Stimulated activated CD8-positive, alpha-beta memory T cell treated with anti-CD3 and anti-CD28 coated beads, Interleukin-7, amount 100 ng/mL, for 48 hours (primary cell): ENCODE results near the gene MAP3K2.
A peak's percentile ranks its signal among the peaks of the same experiment; 100 is the strongest.

Experiments used
- DNase-seq, 2 donors: peaks; one replicate each; pipeline ENCODE4 v3.0.0-alpha.2; 2020; ENCODE audit warnings: low read depth in 1 of 2; ENCODE audit errors: extremely low read depth in 1 of 2

The MAP3K2 gene

DNA sequence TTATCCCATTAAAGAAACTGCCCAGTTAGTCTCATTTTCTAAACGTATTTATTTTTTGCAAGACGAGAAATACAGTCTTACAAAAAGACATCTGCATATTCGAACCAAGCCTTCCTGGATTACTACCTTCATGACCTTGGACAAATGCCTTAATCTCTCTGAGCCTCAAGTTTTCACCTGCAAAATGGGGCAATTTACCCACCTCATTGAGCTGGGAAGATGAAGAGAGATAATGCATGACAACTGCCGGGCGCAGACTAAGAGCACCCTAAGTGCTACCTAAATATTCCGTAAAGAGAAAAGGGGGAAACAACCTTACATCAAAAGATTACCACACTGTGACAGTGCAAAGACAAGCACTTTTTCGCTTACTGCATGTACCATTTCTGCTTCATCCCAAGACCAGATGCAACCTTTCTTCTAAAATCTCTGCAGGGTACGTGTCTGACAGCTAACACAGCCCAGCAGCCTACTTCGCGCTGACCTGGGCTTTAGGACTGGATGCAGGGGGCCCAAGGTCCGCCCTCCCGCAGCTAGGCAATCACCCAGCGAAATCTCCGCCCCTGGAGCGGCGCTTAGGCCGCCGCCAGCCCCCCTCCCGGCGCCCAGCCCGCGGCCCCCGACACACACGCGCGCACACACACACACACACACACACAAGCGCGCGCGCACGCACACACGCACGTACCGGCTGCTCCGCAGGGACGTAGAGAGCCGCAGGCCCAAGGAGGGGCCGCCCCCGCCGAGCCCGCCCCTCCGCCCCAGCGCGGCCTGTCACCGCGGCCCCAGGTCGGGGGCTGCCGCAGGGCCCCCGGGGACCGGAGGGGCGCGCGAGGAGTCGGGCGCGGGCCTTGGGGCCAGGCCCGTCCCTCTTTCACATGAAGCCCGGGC is 766 bp downstream of the MAP3K2 start:
- peak; percentile 67 to 68 for DNase-seq

DNA sequence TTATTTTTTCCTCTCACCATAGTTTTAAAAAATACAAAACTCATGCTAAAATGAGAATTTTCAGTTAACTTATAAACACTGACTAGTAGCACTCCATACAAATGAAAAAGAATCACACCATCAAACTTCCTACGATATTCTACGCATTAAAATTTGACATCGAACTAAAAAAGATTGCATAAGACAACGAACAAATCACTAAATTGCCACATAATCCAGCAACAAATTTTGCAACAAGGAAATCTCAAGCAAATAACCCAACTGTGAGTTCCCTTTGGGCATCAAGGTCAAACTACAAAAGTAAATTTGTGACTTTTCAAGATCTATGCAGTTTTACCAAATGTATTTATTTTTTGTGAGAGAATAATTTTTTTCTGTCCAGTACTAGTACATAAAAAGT is 1.5 kb downstream of the MAP3K2 start:
- DNase-seq, result no peak

DNA sequence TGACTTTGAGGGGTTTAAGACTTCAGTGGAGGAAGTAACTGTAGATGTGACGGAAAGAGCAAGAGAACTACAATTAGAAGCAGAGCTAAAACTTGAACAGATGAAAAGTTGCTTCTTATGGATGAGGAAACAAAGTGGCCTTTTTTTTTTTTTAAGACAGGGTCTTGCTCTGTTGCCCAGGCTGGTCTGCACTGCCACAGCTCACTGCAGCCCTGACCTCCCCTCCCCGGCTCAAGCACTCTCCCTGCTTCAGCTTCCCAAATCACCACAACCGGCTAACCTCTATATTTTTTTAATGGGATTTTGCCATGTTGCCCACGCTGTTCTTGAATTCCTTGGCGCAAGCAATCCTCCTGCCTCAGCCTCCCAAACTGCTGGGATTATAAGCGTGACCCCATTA is 3.2 kb downstream of the MAP3K2 start:
- no peak for DNase-seq

DNA sequence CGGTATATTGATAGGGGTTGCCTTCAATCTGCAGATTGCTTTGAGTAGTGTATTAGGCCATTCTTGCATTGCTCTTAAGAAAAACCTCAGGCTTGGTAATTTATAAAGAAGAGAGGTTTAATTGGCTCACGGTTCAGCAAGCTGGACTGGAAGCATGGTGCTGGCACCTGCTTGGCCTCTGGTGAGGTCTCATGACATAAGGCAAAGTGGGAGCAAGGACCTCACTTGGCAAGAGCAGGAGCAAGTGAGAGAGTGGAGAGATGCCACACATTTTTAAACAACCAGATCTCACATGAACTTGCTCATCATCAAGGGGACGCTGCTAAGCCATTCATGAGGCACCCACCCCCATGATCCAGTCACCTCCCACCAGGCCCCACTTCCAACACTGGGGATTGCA is 4.9 kb downstream of the MAP3K2 start:
- DNase-seq, result no peak

DNA sequence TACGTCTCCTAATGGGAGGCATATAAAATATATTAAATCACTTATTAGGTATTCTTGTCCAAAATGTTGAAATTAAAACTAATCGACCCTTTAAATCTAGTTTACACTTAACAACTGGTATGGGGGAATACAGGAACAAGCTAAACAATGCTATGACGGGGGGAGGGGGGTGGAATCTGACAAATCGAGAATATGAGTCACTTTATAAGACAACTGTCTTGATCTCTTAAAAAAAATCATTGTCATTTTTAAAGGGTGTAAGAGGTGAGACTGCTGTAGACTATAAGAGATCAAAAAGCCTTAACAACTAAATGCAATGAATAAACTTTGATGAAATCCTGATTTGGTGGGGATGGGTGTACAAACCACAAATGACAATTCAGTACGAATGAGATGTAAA is 6.0 kb downstream of the MAP3K2 start:
- DNase-seq, result peak in 1 of 2 donors; percentile 14

DNA sequence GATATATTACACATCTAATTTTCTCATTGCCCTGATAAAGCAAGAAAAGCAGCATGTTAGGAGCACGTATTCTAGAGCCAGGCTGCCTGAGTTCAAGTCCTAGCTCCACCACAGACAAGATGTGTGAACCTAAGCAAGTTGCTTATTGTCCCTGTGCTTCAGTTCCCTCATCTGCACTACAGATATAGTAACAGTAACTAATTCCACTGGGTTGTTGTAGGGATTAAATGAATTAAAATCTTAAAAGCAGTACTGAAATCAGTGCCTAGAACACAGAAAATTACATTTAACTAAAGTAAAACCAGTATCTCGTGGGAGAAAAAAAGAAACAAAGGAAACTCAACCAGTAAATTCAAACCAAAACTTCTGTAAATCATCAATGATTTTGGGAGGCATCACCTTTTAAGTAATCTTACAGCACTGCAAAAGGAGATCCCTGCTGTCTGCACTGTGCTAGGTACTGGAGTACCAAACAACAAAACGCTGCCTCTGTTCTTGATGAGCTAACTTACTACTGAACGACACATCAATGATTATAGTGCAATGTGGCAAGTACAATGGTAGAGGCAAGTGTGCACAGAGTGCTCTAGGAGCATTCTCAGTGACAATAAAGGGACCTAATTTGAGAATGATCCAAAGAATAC is 7.9 kb downstream of the MAP3K2 start:
- no peak for DNase-seq

DNA sequence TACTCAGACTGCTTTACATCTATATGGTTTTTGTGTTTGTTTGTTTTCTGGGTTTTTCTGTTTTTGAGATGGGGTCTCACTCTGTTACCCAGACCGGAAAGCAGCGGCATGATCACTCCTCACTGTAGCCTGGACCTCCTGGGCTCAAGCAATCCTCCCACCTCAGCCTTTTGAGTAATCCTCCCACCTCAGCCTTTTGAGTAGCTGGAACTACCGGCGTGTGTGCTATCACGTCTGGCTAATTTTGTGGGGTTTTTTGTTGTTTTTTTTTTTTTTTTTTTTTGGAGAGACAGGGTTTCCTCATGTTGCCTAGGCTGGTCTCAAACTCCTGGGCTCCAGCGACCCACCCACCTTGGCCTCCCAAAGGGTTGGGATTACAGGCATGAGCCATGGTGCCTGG is 9.1 kb downstream of the MAP3K2 start:
- DNase-seq, result no peak

DNA sequence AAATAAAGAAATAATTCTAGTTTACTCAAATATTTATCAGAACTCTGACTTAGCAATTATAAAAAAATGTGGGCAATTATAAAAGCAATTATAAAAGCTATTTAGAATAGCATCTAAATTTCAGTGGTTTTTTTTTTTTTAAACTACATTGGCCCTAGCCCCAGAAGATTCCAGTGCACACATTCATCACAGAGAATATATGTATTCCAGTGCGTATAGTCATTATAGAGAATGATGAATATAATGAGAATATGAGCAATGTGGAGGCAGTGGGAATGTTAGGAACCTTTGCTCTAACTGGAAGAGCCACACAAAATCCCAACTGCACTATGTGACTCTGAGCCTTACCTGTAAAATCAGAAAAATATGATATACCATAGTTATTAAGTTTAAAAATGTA is 10.5 kb downstream of the MAP3K2 start:
- no peak for DNase-seq

DNA sequence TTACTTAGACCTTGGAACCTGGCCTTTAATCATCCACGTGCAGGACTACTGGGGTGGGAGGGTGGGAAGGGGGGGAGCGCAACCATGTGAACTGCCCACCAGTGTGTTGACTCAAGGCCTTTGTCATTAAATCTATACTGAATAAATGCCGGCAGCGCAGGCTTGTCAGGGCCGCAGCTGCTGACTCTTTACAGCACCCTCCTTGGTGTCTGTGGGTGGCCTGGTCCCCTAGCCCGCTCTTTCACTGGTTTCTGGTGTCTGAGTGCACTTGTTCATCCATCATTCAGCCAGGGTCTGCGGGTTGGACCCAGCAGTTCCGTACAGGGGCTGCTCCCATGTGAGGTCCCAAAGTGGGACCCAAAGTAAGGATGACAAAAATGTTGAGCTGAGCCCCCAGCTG is 11.5 kb downstream of the MAP3K2 start:
- DNase-seq, result no peak

DNA sequence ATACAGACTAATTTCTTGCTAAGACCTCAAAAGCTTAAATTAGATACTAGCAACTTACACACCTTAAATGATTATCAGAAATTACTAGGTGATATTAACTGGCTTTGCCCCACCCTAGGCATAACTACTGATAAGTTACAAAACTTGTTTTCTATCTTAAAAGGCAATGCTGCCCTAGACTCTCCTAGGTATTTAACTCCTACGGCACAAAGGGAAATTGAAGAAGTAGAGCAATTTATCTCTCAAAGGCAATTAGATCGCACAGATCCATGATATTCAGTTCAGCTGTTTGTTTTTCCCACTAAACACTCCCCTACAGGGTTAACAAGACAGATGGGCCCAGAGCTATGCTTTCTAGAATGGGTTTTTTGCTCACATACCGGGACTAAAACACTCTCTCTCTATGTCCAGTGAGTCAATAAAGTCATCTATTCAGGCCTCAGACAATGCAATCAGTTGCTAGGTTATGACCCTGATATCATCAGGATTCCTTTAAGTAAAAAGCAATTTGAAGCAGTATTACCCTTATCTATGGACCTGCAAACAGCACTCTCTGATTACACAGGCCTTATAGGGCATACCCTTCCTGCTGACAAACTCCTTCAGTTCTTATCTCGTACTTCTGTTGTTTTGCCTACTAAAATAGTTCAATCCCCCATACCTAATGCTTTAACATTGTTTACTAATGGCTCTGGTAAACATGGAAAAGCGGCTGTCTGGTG is 14.3 kb downstream of the MAP3K2 start:
- DNase-seq, result no peak

DNA sequence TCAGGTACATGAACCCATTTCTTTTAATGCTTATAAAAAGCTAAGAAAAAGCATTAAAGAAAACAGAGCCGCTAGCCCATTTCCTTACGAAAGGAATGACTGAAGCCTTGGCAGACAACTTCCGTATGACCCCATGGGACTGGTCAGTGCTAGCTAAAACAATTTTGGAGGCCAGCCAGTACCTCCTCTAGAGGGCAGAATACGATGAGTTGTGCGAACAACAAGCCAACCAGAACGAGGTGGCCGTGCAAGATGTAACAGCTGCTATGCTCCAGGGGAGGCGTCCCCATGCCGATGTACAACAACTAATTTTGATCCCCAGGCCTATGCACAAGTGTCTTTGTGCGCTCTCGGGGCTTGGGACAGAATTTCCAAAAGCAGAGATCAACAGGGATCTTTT is 16.7 kb downstream of the MAP3K2 start:
- no peak for DNase-seq

DNA sequence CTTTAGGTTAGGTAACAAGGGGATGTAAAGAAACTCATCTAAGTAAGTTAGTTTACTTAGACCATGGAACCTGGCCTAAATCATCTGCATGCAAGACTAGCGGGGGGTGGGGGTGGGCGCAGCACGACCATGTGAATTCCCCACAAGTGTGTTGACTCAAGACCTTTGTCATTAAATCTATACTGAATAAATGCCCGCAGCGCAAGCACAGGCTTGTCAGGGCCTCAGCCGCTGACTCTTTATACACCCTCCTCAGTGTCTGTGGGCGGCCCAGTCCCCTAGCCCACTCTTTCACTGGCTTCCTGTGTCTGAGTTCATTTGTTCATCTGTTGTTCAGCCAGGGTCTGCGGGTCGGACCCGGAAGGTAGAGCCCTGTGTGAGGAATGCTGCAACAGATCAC is 17.8 kb downstream of the MAP3K2 start:
- DNase-seq, result no peak

DNA sequence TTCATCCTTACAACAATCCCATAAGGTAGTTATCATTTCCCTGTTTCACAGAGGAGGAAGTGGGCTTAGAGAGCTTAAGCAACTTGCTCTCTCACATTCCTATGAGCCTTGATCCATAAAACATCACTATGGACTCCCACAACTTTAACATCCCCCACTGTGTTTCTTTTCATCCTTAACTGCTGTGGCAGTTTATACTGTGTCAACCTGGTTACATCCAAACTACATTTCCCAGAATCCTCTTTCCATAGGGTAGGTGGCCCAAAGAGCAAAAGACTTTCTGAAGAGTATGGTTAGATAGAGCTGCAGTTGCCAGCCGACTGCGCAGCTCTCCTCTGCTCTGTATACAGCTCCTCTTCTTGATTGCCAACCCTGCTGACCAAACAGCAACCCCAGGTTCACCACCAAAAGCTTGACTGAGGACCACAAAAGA is 22.5 kb downstream of the MAP3K2 start:
- no peak for DNase-seq

DNA sequence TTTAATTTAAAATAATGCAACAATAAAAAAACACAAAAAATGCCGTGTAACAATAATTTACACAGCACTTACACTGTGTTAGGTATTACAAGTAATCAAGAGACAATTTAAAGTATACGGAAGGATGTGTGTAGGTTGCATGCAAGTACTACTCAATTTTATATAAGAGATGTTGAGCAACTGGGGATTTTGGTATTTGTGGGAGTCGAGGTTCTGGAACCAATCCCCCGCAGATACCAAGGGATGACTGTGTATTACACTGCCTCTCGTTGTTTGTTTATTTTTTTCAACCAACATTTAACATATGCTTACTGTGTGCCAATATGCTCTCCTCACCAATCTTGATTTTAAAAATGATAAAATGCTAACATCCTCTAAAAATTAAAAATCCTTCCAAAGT is 24.8 kb downstream of the MAP3K2 start:
- no peak for DNase-seq

DNA sequence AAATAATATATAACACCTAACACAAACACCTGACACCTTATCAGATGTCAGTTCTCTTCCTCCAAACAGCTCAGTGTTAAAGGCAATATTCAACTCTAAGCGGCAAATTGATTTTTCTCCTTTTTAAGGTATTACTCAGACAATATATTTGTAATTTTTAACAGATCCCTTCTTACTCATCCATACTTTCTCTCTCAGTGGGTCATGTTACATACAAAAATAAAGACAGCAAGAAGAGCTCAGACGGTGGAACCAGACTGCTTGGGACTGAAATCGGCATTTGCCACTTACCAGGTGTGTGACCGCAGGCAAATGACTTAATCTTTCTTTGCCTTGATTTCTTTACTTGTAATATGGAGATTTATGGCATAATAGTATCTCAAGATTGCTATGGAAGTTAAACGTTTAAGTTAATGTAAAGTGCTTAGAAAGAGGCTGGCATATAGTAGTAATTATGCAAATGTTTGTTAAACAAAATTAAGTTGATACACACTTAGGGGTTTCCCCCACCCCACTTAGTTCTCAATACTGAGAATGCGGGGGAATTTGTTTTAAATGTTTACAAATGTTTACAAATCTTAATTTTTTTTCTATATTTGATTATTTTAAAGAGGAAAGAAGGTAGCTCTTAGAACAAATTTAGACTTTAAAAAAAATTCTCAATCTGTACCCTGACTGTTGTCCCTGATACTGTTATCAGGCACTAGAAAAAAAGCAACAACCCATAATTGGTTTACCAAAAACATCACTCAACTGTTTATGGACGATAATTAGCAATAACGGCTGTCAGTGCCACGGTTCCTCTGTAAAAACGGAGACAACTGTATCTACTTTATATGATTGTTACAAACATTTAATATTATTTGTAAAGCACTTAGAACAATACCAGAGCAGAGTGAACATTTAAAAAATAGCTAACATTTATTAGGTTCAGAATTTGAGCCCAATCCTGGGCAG is 25.6 kb downstream of the MAP3K2 start:
- DNase-seq, result no peak

DNA sequence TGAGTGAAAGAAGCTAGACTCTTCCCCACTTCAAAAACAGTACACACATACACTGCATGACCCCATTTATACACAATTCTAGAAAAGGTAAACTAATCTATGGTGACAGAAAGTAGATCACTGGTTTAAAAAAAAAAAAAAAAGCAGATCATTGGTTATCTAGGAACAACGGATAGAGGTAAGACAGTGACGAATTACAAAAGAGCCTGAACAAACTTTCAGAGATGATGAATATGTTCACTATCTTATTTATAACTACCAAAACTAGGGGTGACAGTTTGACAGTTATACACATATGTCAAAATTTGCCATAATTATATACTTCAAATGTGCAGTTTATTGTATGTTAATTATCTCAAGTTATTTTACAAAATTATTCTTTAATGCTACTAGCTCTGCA is 27.5 kb downstream of the MAP3K2 start:
- no peak for DNase-seq

DNA sequence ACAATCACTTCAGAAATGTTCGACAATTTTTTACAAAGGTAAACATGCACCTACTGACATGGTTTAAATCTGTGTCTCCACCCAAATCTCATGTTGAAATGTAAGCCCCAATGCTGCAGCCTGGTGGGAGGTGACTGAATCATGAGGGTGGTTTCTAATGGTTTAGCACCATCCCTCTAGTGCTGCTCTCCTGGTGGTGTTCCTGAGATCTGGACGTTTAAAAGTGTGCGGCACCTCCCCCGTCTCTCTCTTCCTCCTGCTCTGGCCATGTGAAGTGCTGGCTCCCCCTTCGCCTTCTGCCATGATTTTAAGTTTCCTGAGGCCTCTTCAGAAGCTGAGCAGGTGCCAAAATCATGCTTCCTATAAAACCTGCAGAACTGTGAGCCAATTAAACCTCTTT is 28.3 kb downstream of the MAP3K2 start:
- no peak for DNase-seq

DNA sequence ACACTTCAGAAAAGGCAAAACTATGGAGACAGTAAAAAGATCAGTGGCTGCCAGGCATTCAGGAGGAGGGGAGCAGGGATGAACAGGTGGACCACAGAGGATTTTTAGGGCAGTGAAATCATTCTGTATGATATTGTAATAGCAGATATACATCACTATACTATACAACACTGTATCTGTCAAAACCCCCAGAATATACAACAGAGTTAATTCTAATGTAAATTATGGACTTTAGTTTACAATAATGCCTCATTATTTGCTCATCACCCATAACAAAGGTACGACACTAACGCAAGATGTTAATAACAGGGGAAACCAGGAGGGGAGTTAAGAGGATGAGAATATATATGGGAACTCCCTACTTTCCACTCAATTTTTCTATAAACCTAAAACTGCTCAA is 28.8 kb downstream of the MAP3K2 start:
- DNase-seq, result no peak

DNA sequence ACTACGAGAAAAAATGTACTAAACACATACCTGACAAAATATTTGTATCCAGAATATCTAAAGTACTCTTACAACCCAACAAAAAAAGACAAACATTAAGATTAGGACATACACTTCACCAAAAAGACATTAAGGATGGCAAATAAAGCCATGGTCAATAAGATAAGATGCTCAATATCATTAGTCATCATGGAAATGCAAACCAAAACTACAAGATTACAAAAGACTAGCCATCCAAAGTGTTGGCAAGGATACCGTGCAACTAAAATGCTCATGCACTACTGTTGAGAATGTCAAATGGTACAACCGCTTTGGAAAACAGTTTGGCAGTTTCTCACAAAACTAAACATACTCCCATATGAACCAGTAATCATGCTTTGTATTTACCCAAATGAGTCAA is 29.7 kb downstream of the MAP3K2 start:
- DNase-seq, result no peak

DNA sequence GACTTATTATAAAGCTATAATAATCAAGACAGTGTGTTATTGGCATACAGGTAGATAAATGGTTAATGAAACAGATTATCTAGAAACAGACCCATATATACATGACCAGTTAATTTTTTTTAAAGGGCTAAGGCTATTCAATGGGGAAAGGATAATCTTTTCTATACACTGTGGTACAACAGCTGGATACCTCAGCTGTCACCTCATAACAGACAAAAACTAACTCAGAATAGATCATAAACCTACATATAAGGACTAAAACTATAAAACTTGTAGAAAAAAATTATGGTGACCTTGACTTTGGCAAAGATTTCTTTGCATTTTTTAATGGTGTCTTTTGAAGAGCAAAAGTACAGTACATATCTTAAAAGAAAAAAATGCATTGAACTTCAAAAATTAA is 30.2 kb downstream of the MAP3K2 start:
- no peak for DNase-seq

DNA sequence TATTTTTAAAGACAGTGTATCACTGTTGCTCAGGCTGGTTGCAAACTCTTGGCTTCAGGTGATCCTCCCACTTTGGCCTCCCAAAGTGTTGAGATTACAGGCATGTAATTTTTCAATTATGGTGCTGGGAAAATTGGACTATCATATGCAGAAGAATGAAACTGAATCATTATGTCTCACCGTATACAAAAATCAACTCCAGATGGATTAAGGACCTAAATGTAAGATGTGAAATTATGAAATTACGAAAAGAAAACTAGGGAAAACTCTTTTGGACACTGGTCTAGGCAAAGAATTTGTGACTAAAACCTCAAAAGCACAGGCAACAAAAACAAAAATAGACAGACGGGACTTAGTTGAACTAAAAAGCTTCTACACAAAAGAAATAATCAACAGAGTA is 31.2 kb downstream of the MAP3K2 start:
- no peak for DNase-seq
